PC-9 (cell line): Measurements from ENCODE around the gene RBM24.

Experiments used
- CTCF ChIP-seq: fragments of 200-600 bp; sonication (generic); conservative IDR thresholded peaks from 2 replicates; pipeline ENCODE4 v1.6.1; 2017; ENCODE audit warnings: mixed run types, antibody characterized with exemption, mild to moderate bottlenecking, moderate library complexity
- EZH2 ChIP-seq: fragments of 200-600 bp; sonication (generic); IDR thresholded peaks from 2 replicates; pipeline ENCODE4 v1.8.0; 2017; ENCODE audit warnings: antibody characterized with exemption, low read depth

GRCh38 chr6:17336425-17336824, 55.3 kb downstream of the RBM24 start:
- TF ChIP-seq CTCF (no peak), EZH2 (no peak)
